H1 (cell line): Measurements from ENCODE around the gene CNTROB. TPM values are rescaled to one million over a fixed set of nuclear protein-coding genes. Genes with fewer than 3 reads are reported as not detected.

Experiments
- CTCF ChIA-PET: fragments of 300-600 bp; sonication (Branson Sonifier 250); formaldehyde crosslinking; loops from one replicate; lab custom pipeline; 2021; ENCODE audit not compliant: partially characterized antibody; lab: Charles Lee
- POLR2A ChIA-PET: fragments of 300-600 bp; sonication (Branson Sonifier 250); formaldehyde crosslinking; loops from one replicate; lab custom pipeline; 2021; ENCODE audit warnings: inconsistent platforms; ENCODE audit not compliant: partially characterized antibody; lab: Charles Lee
- DNase-seq, 2 experiments: peaks; one replicate each; pipeline versions ENCODE4 v3.0.0 to v3.0.0-alpha.2; 2010 to 2022; ENCODE audit warnings: low spot score in 2 of 2, low read depth in 1 of 2, mixed read lengths in 1 of 2
- FAIRE-seq: peaks from 2 replicates; lab custom pipeline; 2011; peaks lifted over from hg19 to GRCh38; lab: Jason Lieb, UNC
- H2AFZ ChIP-seq: 2 replicates; pipeline ENCODE4 v1.8.1; 2012; ENCODE audit warnings: low read length, inconsistent platforms
- H2AK5ac ChIP-seq: 2 replicates; pipeline ENCODE4 v1.6.1; 2013; ENCODE audit warnings: low read depth, low read length
- H2BK120ac ChIP-seq: replicated peaks from 2 replicates; pipeline ENCODE3; 2013; ENCODE audit warnings: low read depth, low read length, inconsistent platforms
- H2BK12ac ChIP-seq: 2 replicates; pipeline ENCODE4 v1.6.1; 2013; ENCODE audit warnings: low read depth, low read length
- H2BK15ac ChIP-seq: 2 replicates; pipeline ENCODE4 v1.6.1; 2013; ENCODE audit warnings: low read length
- H2BK20ac ChIP-seq: 2 replicates; pipeline ENCODE4 v1.6.1; 2013; ENCODE audit warnings: low read length
- H2BK5ac ChIP-seq: 2 replicates; pipeline ENCODE4 v1.6.1; 2013; ENCODE audit warnings: low read depth, low read length
- H3K14ac ChIP-seq: 2 replicates; pipeline ENCODE4 v1.6.1; 2013; ENCODE audit warnings: inconsistent platforms; ENCODE audit not compliant: insufficient read length
- H3K18ac ChIP-seq: 2 replicates; pipeline ENCODE4 v1.6.1; 2013; ENCODE audit warnings: low read length; ENCODE audit errors: extremely low read depth
- H3K23ac ChIP-seq: 2 replicates; pipeline ENCODE4 v1.6.1; 2013; ENCODE audit warnings: inconsistent platforms; ENCODE audit not compliant: insufficient read length
- H3K23me2 ChIP-seq: 2 replicates; pipeline ENCODE4 v1.6.1; 2013; ENCODE audit warnings: low read depth, low read length
- H3K27ac ChIP-seq: 2 replicates; pipeline ENCODE4 v1.6.1; 2011; ENCODE audit warnings: low read depth, low read length, inconsistent platforms
- H3K27me3 ChIP-seq, 4 experiments: replicated peaks in 1 of 4; 1 replicate in 1 of 4; 2 replicates in 3 of 4; pipeline versions ENCODE4 v1.6.1 to v1.8.1; 2011 to 2013; ENCODE audit warnings: low read length in 3 of 4, mild to moderate bottlenecking in 3 of 4, inconsistent platforms in 2 of 4, mixed read lengths in 2 of 4, moderate library complexity in 1 of 4; ENCODE audit not compliant: control insufficient read depth in 3 of 4, insufficient read depth in 3 of 4; ENCODE audit errors: extremely low read depth in 1 of 4
- H3K36me3 ChIP-seq, 4 experiments: 2 replicates each; pipeline versions ENCODE4 v1.6.1 to v1.8.1; 2011 to 2013; ENCODE audit warnings: mild to moderate bottlenecking in 4 of 4, low read length in 3 of 4, moderate library complexity in 2 of 4, control low read depth in 1 of 4, inconsistent platforms in 1 of 4; ENCODE audit not compliant: insufficient read depth in 4 of 4, control insufficient read depth in 2 of 4
- H3K4ac ChIP-seq: replicated peaks from 2 replicates; pipeline ENCODE3; 2013; ENCODE audit warnings: low read length, low read depth, mixed read lengths, inconsistent platforms; ENCODE audit not compliant: insufficient read length
- H3K4me1 ChIP-seq, 4 experiments: replicated peaks in 1 of 4; 1 replicate in 1 of 4; 2 replicates in 3 of 4; pipeline versions ENCODE4 v1.6.1 to v1.8.1; 2011 to 2013; ENCODE audit warnings: low read length in 3 of 4, inconsistent platforms in 2 of 4, mixed read lengths in 1 of 4; ENCODE audit not compliant: insufficient read depth in 4 of 4, control insufficient read depth in 3 of 4
- H3K4me2 ChIP-seq, 2 experiments: 2 replicates each; pipeline versions ENCODE4 v1.6.1 to v1.8.1; 2011 to 2013; ENCODE audit warnings: low read depth in 2 of 2, low read length in 2 of 2, control low read depth in 1 of 2, inconsistent platforms in 1 of 2, mild to moderate bottlenecking in 1 of 2; ENCODE audit not compliant: insufficient read depth in 1 of 2
- H3K4me3 ChIP-seq, 4 experiments: fragments of 200-600, 300-600 bp in 1 of 4; sonication (generic), shearing (Covaris generic), sonication (Bioruptor Twin) in 1 of 4; 2 replicates each; pipeline versions ENCODE4 v1.5.1 to v1.8.1; 2011 to 2016; ENCODE audit warnings: low read length in 4 of 4, low read depth in 3 of 4, control low read depth in 2 of 4, inconsistent platforms in 2 of 4, mild to moderate bottlenecking in 2 of 4, mixed read lengths in 1 of 4, moderate library complexity in 1 of 4; ENCODE audit not compliant: insufficient read depth in 2 of 4; ENCODE audit errors: extremely low read depth in 1 of 4
- H3K56ac ChIP-seq: replicated peaks from 2 replicates; pipeline ENCODE3; 2013; ENCODE audit warnings: low read depth, mild to moderate bottlenecking, mixed read lengths, low read length, inconsistent platforms; ENCODE audit not compliant: insufficient read length
- H3K79me1 ChIP-seq: 2 replicates; pipeline ENCODE4 v1.6.1; 2013; ENCODE audit warnings: low read depth, low read length, control low read depth
- H3K79me2 ChIP-seq, 2 experiments: 2 replicates each; pipeline versions ENCODE4 v1.6.1 to v1.8.1; 2012 to 2013; ENCODE audit warnings: low read length in 2 of 2, mild to moderate bottlenecking in 2 of 2, inconsistent platforms in 1 of 2; ENCODE audit not compliant: insufficient read depth in 2 of 2, control insufficient read depth in 1 of 2
- H3K9ac ChIP-seq, 4 experiments: replicated peaks in 1 of 4; 1 replicate in 1 of 4; 2 replicates in 3 of 4; pipeline versions ENCODE4 v1.6.1 to v1.8.1; 2011 to 2013; ENCODE audit warnings: low read depth in 3 of 4, low read length in 3 of 4, control low read depth in 2 of 4, mild to moderate bottlenecking in 2 of 4, moderate library complexity in 2 of 4, inconsistent platforms in 1 of 4; ENCODE audit errors: extremely low read depth in 1 of 4
- H3K9me3 ChIP-seq, 2 experiments: 2 replicates each; pipeline versions ENCODE4 v1.6.1 to v1.8.1; 2012 to 2013; ENCODE audit warnings: mild to moderate bottlenecking in 2 of 2, moderate library complexity in 2 of 2, control low read depth in 1 of 2, inconsistent platforms in 1 of 2, low read depth in 1 of 2, low read length in 1 of 2, mixed read lengths in 1 of 2; ENCODE audit not compliant: insufficient read depth in 2 of 2
- H4K20me1 ChIP-seq, 2 experiments: replicated peaks in 1 of 2; 2 replicates each; pipeline versions ENCODE3 to v1.8.1; 2011 to 2013; ENCODE audit warnings: inconsistent platforms in 2 of 2, low read length in 2 of 2, mild to moderate bottlenecking in 1 of 2; ENCODE audit not compliant: insufficient read depth in 2 of 2, control insufficient read depth in 1 of 2
- H4K5ac ChIP-seq: 2 replicates; pipeline ENCODE4 v1.6.1; 2013; ENCODE audit warnings: low read length, low read depth, mixed read lengths, inconsistent platforms; ENCODE audit not compliant: insufficient read length
- H4K8ac ChIP-seq: 2 replicates; pipeline ENCODE4 v1.8.0; 2013; ENCODE audit warnings: mild to moderate bottlenecking, moderate library complexity, low read length, inconsistent platforms; ENCODE audit not compliant: insufficient read depth; ENCODE audit errors: extremely low read depth
- H4K91ac ChIP-seq: replicated peaks from 2 replicates; pipeline ENCODE3; 2013; ENCODE audit warnings: low read length, mixed read lengths, inconsistent platforms; ENCODE audit not compliant: insufficient read length
- CHD2 ChIP-seq: IDR thresholded peaks from 2 replicates; pipeline ENCODE4 v1.6.1; 2012; ENCODE audit warnings: low read length, improper control_type of control experiment
- KDM4A ChIP-seq: IDR thresholded peaks from one replicate; pipeline ENCODE4 v1.7.1; 2012; ENCODE audit warnings: low read depth, mild to moderate bottlenecking, moderate library complexity, low read length, inconsistent platforms; ENCODE audit not compliant: severe bottlenecking
- POLR2A ChIP-seq, 2 experiments: IDR thresholded peaks; 1 replicate in 1 of 2; 2 replicates in 1 of 2; pipeline ENCODE4 v1.6.1; 2011; ENCODE audit warnings: low read depth in 2 of 2, low read length in 2 of 2, mild to moderate bottlenecking in 2 of 2; ENCODE audit errors: control extremely low read depth in 1 of 2
- SP1 ChIP-seq: IDR thresholded peaks from 2 replicates; pipeline ENCODE4 v1.6.1; 2011; ENCODE audit warnings: low read depth, low read length
- TBP ChIP-seq: IDR thresholded peaks from 2 replicates; pipeline ENCODE4 v1.6.1; 2011; ENCODE audit warnings: low read depth, low read length, improper control_type of control experiment
- WGBS, 2 experiments: shearing (Covaris generic) in 1 of 2; methylation state at CpG; one replicate each; pipeline versions ENCODE4 v1.1.6 to v1.1.7; 2013 to 2015; ENCODE audit warnings: low lambda C conversion rate in 2 of 2, mixed read lengths in 2 of 2, inconsistent platforms in 1 of 2, low coverage in 1 of 2, missing lambda C conversion rate in 1 of 2; ENCODE audit not compliant: insufficient replicate concordance in 2 of 2, insufficient coverage in 1 of 2, insufficient read length in 1 of 2; ENCODE audit errors: extremely low coverage in 1 of 2, missing lambda C conversion rate in 1 of 2; 5-methylcytosine and 5-hydroxymethylcytosine counted together
- polyA plus RNA-seq, 7 experiments: library from polyadenylated mRNA; depleted of rRNA in 3 of 7; stranded (reverse) in 5 of 7; unstranded in 2 of 7; fragments of >200 nt in 5 of 7; fragments of 200-250 nt in 2 of 7; gene quantifications; 1 replicate in 5 of 7; 2 replicates in 1 of 7; 4 replicates in 1 of 7; pipeline versions ENCODE4 v1.2.1 to v1.2.3, GENCODE V29; 2011 to 2013; ENCODE audit warnings: missing spikeins in 2 of 7, mixed read lengths in 2 of 7
- total RNA-seq: library from RNA; stranded (reverse); fragmentation: NEBNext Ultra II Directional; extraction: Animal tissue kit (Norgen Biotek cat#: 25700); gene quantifications from 2 replicates; pipeline ENCODE4 v1.2.1, GENCODE V29; 2021

The CNTROB gene
- total and polyA plus RNA-seq, 2 of the 8 experiments (the other 6 are each of a cell fraction or from before 2014, with no cell fraction given) = 20.5 to 31.9 TPM

- DNase-seq (peak in 1 of 2 experiments; percentile 77), FAIRE-seq (no peak)
- no peak overlapping the region for H3K14ac ChIP-seq
- peak overlapping the region; percentile 51 for H4K5ac ChIP-seq
- peak overlapping the region; percentile 48; the same call in 1 of the 2 replicates for H2BK20ac ChIP-seq
- no peak overlapping the region for H2BK120ac ChIP-seq
- H2BK12ac ChIP-seq = peak overlapping the region; percentile 94; the same call in 1 of the 2 replicates
- no peaks in the 10 kb centered on the region for H4K20me1 ChIP-seq
- H3K4me2 ChIP-seq = peak overlapping the region; percentile 82 to 100
- peaks cover 0 to 10% (median 3%) of the 10 kb centered on the region in 4 experiments; a peak in 3 of 7 replicates for H3K27me3 ChIP-seq
- H3K4me1 ChIP-seq = peaks cover 9 to 30% (median 17%) of the 10 kb centered on the region in 4 experiments
- peaks cover 24% of the 10 kb centered on the region for H3K23me2 ChIP-seq
- peak overlapping the region; percentile 95; the same call in 1 of the 2 replicates for H2BK5ac ChIP-seq
- no peak overlapping the region for H3K4ac ChIP-seq
- H4K8ac ChIP-seq = no peak overlapping the region; the same call in 1 of the 2 replicates
- peak overlapping the region; percentile 45 for H4K91ac ChIP-seq
- H2AFZ ChIP-seq = peak overlapping the region; percentile 87
- no peak overlapping the region; the same call in 1 of the 2 replicates for H2AK5ac ChIP-seq
- H3K23ac ChIP-seq = no peak overlapping the region
- peak overlapping the region; percentile 52 to 83 (median 70) for H3K4me3 ChIP-seq
- H3K9me3 ChIP-seq = no peaks in the 10 kb centered on the region
- TF ChIP-seq CHD2 = no peak
- peak in 1 of 2 experiments; percentile 57; a peak in 1 of 3 replicates for TF ChIP-seq POLR2A (IDR thresholded peaks at IDR 0.05; ENCODE audit: control extremely low read depth in 1 of 2, low read depth in 2 of 2, low read length in 2 of 2)
- TF ChIP-seq KDM4A = peak; percentile 40
- TF ChIP-seq TBP = 0 out of 2 replicates have a peak, but pooled peaks have one; percentile 12
- TF ChIP-seq SP1 = 0 out of 2 replicates have a peak, but pooled peaks have one; percentile 18
- no peak overlapping the region for H3K56ac ChIP-seq
- ChIA-PET POLR2A (no interaction called here), CTCF (interaction anchor here (1.2 kb wide), 1 partner anchor 23 kb away, joined by 3 read pairs; no protein-coding TSS in a partner anchor)
- no peaks in the 10 kb centered on the region for H3K79me1 ChIP-seq
- no peaks in the 10 kb centered on the region for H3K79me2 ChIP-seq
- 6 to 96% methylated on average over 3 to 29 of the region's 35 CpGs for WGBS, 2 experiments
- H3K27ac ChIP-seq = no peak overlapping the region
- H3K9ac ChIP-seq = peak overlapping the region in 3 of 4 experiments; percentile 35 to 42 (median 35); a peak in 5 of 7 replicates
- peak overlapping the region; percentile 63 for H3K18ac ChIP-seq
- peaks cover 0 to 4% (median 0%) of the 10 kb centered on the region in 4 experiments; a peak in 1 of 8 replicates for H3K36me3 ChIP-seq
- H2BK15ac ChIP-seq = peak overlapping the region; percentile 19; the same call in 1 of the 2 replicates
Observed at GRCh38 chr17:7887482-7888183, 44.4 kb upstream of the CNTROB start.
